Peyer's patch (tissue), 4 donors: ENCODE results near the gene HOXD10. TPM values are rescaled to one million over a fixed set of nuclear protein-coding genes. Genes with fewer than 3 reads are reported as not detected.

Experiments used
- DNase-seq, 3 donors: peaks; one replicate each; pipeline ENCODE4 v3.0.0-alpha.2; 2017 to 2019
- H3K27ac ChIP-seq, 4 donors: fragments of 200-600 bp; sonication (generic); one replicate each; pipeline ENCODE4 v1.5.1; 2016 to 2019
- H3K27me3 ChIP-seq, 2 donors: fragments of 200-600 bp; sonication (generic); one replicate each; pipeline ENCODE4 v1.5.1; 2019
- H3K36me3 ChIP-seq, 3 donors: fragments of 200-600 bp; sonication (generic); one replicate each; pipeline ENCODE4 v1.5.1; 2016 to 2019
- H3K4me1 ChIP-seq, 4 donors: fragments of 200-600 bp; sonication (generic); one replicate each; pipeline ENCODE4 v1.5.1; 2016 to 2019
- H3K4me3 ChIP-seq, 4 donors: fragments of 200-600 bp; sonication (generic); 1 replicate in 3 of 4; 2 replicates in 1 of 4; pipeline ENCODE4 v1.5.1; 2016 to 2019; ENCODE audit warnings: mild to moderate bottlenecking in 1 of 4
- H3K9me3 ChIP-seq, 4 donors: fragments of 200-600 bp; sonication (generic); one replicate each; pipeline ENCODE4 v1.5.1; 2016 to 2019; ENCODE audit warnings: mild to moderate bottlenecking in 1 of 4
- CTCF ChIP-seq, 6 experiments: fragments of 450-650 bp in 4 of 6; fragments of 200-600 bp in 2 of 6; sonication (generic) in 1 of 6; IDR thresholded peaks; one replicate each; pipeline ENCODE4 v1.5.1; 2017 to 2019; ENCODE audit warnings: antibody characterized with exemption in 6 of 6, mild to moderate bottlenecking in 3 of 6, moderate library complexity in 1 of 6
- POLR2A ChIP-seq, 2 donors: fragments of 450-650 bp; IDR thresholded peaks; one replicate each; pipeline ENCODE4 v1.5.1; 2017; ENCODE audit warnings: antibody characterized with exemption in 2 of 2, mild to moderate bottlenecking in 2 of 2, moderate library complexity in 2 of 2
- small RNA-seq, 2 donors: library from RNA; depleted of rRNA; stranded (forward); fragments of <200 nt; gene quantifications; one replicate each; pipeline ENCODE3, GENCODE V24; 2016
- total RNA-seq, 4 donors: library from RNA; depleted of rRNA; stranded (reverse); fragments of >200 nt; gene quantifications; one replicate each; pipeline ENCODE4 v1.1.0, GENCODE V29; 2016

HOXD10 gene
- total RNA-seq, 4 donors from 2014 or later = not detected

GRCh38 chr2:176165370-176166050, 48.9 kb downstream of the HOXD10 start:
- H3K27me3 ChIP-seq = no peaks in the 10 kb centered on the region
- no peak overlapping the region for H3K27ac ChIP-seq
- no peaks in the 10 kb centered on the region for H3K36me3 ChIP-seq
- H3K9me3 ChIP-seq = no peaks in the 10 kb centered on the region
- H3K4me3 ChIP-seq = peak overlapping the region in 2 of 4 donors; percentile 13 to 25
- DNase-seq = peak in 1 of 3 donors; percentile 38
- H3K4me1 ChIP-seq = peaks cover 0 to 6% (median 0%) of the 10 kb centered on the region in 4 donors
- TF ChIP-seq CTCF (IDR thresholded peaks at IDR 0.05) = no peak

- Histone ChIP-seq H3K4me1 (peaks cover 0 to 7% (median 0%) of the 10 kb centered on the region in 4 donors), H3K27me3 (no peaks in the 10 kb centered on the region), H3K9me3 (no peaks in the 10 kb centered on the region)
Observed at GRCh38 chr2:176166272-176166671, 49.7 kb downstream of the HOXD10 start.

GRCh38 chr2:176167398-176167797, 50.8 kb downstream of the HOXD10 start:
- no peak overlapping the region for H3K4me3 ChIP-seq
- H3K27ac ChIP-seq = no peak overlapping the region
- H3K9me3 ChIP-seq = no peaks in the 10 kb centered on the region
- H3K27me3 ChIP-seq = no peaks in the 10 kb centered on the region
- peaks cover 0 to 15% (median 0%) of the 10 kb centered on the region in 4 donors for H3K4me1 ChIP-seq
- no peak for DNase-seq
- no peak for TF ChIP-seq POLR2A (IDR thresholded peaks at IDR 0.05)
- TF ChIP-seq CTCF (IDR thresholded peaks at IDR 0.05) = no peak
- H3K36me3 ChIP-seq = no peaks in the 10 kb centered on the region

More at GRCh38 chr2:176166272-176166671, 49.7 kb downstream of the HOXD10 start:
- H3K27ac ChIP-seq = no peak overlapping the region
- H3K36me3 ChIP-seq = no peaks in the 10 kb centered on the region
- no peak for DNase-seq
- H3K4me3 ChIP-seq = no peak overlapping the region
- TF ChIP-seq CTCF (IDR thresholded peaks at IDR 0.05) = no peak
- TF ChIP-seq POLR2A (IDR thresholded peaks at IDR 0.05) = no peak

GRCh38 chr2:176169181-176169580, 52.6 kb downstream of the HOXD10 start:
- H3K27ac ChIP-seq = no peak overlapping the region
- H3K4me3 ChIP-seq = no peak overlapping the region
- no peaks in the 10 kb centered on the region for H3K36me3 ChIP-seq
- peaks cover 0 to 16% (median 0%) of the 10 kb centered on the region in 4 donors for H3K4me1 ChIP-seq
- no peaks in the 10 kb centered on the region for H3K27me3 ChIP-seq
- H3K9me3 ChIP-seq = no peaks in the 10 kb centered on the region
- TF ChIP-seq POLR2A (IDR thresholded peaks at IDR 0.05) (no peak), CTCF (IDR thresholded peaks at IDR 0.05) (no peak)
- no peak for DNase-seq

Small RNA genes within 50 kb of the gene (small RNA-seq; reads per million reads assigned to genes)
- gene MIR10B = 281,295 to 377,218 reads per million in 2 donors

Other genes with a start within 250 kb of the HOXD10 start
- gene LNPK, start 114.5 kb upstream of the HOXD10 start, total RNA-seq = 10 to 100 TPM; 14.3 to 23.9 (median 15.6) TPM
- gene EVX2, start 32.8 kb upstream of the HOXD10 start, total RNA-seq = not detected
- gene HOXD13, start 24.1 kb upstream of the HOXD10 start, total RNA-seq = not detected
- not detected for gene HOXD12, start 17.0 kb upstream of the HOXD10 start, total RNA-seq
- not detected for gene HOXD11, start 9.5 kb upstream of the HOXD10 start, total RNA-seq
- gene HOXD9, start 5.9 kb downstream of the HOXD10 start, total RNA-seq = under 1 TPM in 1 of 4 donors, not detected in 3; 0.70 TPM
- gene HOXD8, start 12.9 kb downstream of the HOXD10 start, total RNA-seq = 1 to 10 TPM; 3.3 to 9.1 (median 5.0) TPM
- 10 to 100 TPM in 2 of 4 donors, 1 to 10 TPM in 2; 1.7 to 13.2 (median 7.0) TPM for gene HOXD4, start 34.8 kb downstream of the HOXD10 start, total RNA-seq
- 1 to 10 TPM; 2.0 to 9.1 (median 8.3) TPM for gene HOXD3, start 40.5 kb downstream of the HOXD10 start, total RNA-seq
- 10 to 100 TPM in 1 of 4 donors, 1 to 10 TPM in 3; 2.5 to 11.5 (median 9.5) TPM for gene HOXD1, start 71.9 kb downstream of the HOXD10 start, total RNA-seq
- gene MTX2, start 152.7 kb downstream of the HOXD10 start, total RNA-seq = 10 to 100 TPM; 17.6 to 33.1 (median 28.9) TPM